Adrenal gland (tissue), 12 donors: Measurements from ENCODE around the gene CYP39A1. TPM values are rescaled to one million over a fixed set of nuclear protein-coding genes. Genes with fewer than 3 reads are reported as not detected.

Experiments used
- DNase-seq, 7 donors: peaks; one replicate each; pipeline ENCODE4 v3.0.0-alpha.2; 2019 to 2020
- H3K27ac ChIP-seq, 5 donors: fragments of 200-600 bp; sonication (generic) in 4 of 5; 1 replicate in 3 of 5; 2 replicates in 2 of 5; pipeline versions ENCODE4 v1.5.1 to v1.8.0; 2016 to 2020; ENCODE audit warnings: mild to moderate bottlenecking in 1 of 5
- H3K27me3 ChIP-seq: fragments of 200-600 bp; 2 replicates; pipeline ENCODE4 v1.8.0; 2021
- H3K36me3 ChIP-seq, 2 donors: fragments of 200-600 bp; replicated peaks in 1 of 2; 1 replicate in 1 of 2; 2 replicates in 1 of 2; pipeline versions ENCODE4 v1.5.1 to v1.8.0; 2018 to 2022
- H3K4me1 ChIP-seq, 2 donors: fragments of 200-600 bp; replicated peaks in 1 of 2; 1 replicate in 1 of 2; 2 replicates in 1 of 2; pipeline versions ENCODE4 v1.5.1 to v1.8.0; 2018 to 2021
- H3K4me3 ChIP-seq, 4 donors: fragments of 200-600 bp; sonication (generic) in 3 of 4; one replicate each; pipeline ENCODE4 v1.5.1; 2016 to 2018
- H3K9me3 ChIP-seq, 3 donors: fragments of 200-600 bp; sonication (generic) in 1 of 3; replicated peaks in 1 of 3; 1 replicate in 2 of 3; 2 replicates in 1 of 3; pipeline versions ENCODE4 v1.5.1 to v1.8.0; 2016 to 2021
- POLR2A ChIP-seq, 2 donors: fragments of 450-650 bp; IDR thresholded peaks; one replicate each; pipeline ENCODE4 v1.6.1; 2017; ENCODE audit warnings: antibody characterized with exemption in 2 of 2, mild to moderate bottlenecking in 2 of 2, moderate library complexity in 1 of 2
- WGBS, 4 donors: extraction: QIAGEN DNeasy Blood & Tissue Kit in 2 of 4; methylation state at CpG; one replicate each; pipeline versions ENCODE4 v1.1.5 to v1.1.7; 2013 to 2017; 5-methylcytosine and 5-hydroxymethylcytosine counted together
- intact Hi-C, 2 donors: fragments of 100-400 bp; cut with DNase I; formaldehyde crosslinking; loops; one replicate each; pipeline versions ENCODE4 v1.14.1 to v1.15.0; 2022 to 2023
- polyA plus RNA-seq, 3 donors: library from polyadenylated mRNA; stranded (reverse); fragments of 200-250 nt in 2 of 3; fragments of 350-450 nt in 1 of 3; fragmentation: Illumina TruSeq in 1 of 3; extraction: RNeasy Lipid Tissue Mini Kit (QIAGEN cat#74804) in 1 of 3; gene quantifications; one replicate each; pipeline ENCODE4 v1.2.3, GENCODE V29; 2013 to 2014
- total RNA-seq, 9 donors: library from RNA; depleted of rRNA in 4 of 9; stranded (reverse); fragments of >200 nt in 4 of 9; fragments of 120-200 nt in 1 of 9; fragmentation: NEBNext Ultra II Directional in 1 of 9; extraction: Animal tissue kit (Norgen Biotek cat#: 25700) in 1 of 9; gene quantifications; one replicate each; pipeline versions ENCODE4 v1.1.0 to v1.2.4, GENCODE V29; 2013 to 2023
- TF ChIP-seq, protein P1 (sequence below), 6 experiments: fragments of 450-650 bp in 4 of 6; fragments of 200-600 bp in 2 of 6; sonication (generic) in 1 of 6; IDR thresholded peaks; 1 replicate in 5 of 6; 2 replicates in 1 of 6; pipeline versions ENCODE4 v1.5.1 to v1.8.0; 2016 to 2021; ENCODE audit warnings: antibody characterized with exemption in 6 of 6, mild to moderate bottlenecking in 2 of 6, moderate library complexity in 1 of 6
- donor health status: healthy with polysubstance abuse.
- donor health status: Bipolar disorder and iron deficiency.
- donor health status: DM: yes; HTN: yes; CAD: no.
- donor health status: DM: no; HTN: no; CAD: no.
- donor health status: DM: no; HTN: no; CAD: no.
- donor health status: DM: yes; HTN: yes; CAD: no.

The CYP39A1 gene
- total and polyA plus RNA-seq, 12 donors, result 0.63 to 11.3 (median 4.2) TPM

DNA sequence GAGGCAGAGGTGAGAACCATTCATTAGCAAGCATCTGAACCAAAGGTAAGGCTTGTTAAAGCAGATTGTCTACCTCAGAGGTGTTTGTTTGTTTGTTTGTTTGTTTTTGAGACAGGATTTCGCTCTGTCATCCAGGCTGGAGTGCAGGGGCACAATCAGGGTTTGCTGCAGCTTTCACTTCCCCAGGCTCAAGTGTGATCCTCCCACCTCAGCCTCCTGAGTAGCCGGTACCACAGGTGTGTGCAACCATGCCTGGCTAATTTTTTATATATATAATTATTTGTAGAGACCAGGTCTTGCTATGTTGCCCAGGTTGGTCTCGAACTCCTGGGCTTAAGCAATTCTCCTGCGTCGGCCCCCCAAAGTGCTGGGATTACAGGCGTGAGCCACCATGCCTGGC is 17.2 kb downstream of the CYP39A1 start:
- intact Hi-C loops, result no loop called here
- no peak for TF ChIP-seq POLR2A (IDR thresholded peaks at IDR 0.05)
- TF ChIP-seq, protein P1, sequence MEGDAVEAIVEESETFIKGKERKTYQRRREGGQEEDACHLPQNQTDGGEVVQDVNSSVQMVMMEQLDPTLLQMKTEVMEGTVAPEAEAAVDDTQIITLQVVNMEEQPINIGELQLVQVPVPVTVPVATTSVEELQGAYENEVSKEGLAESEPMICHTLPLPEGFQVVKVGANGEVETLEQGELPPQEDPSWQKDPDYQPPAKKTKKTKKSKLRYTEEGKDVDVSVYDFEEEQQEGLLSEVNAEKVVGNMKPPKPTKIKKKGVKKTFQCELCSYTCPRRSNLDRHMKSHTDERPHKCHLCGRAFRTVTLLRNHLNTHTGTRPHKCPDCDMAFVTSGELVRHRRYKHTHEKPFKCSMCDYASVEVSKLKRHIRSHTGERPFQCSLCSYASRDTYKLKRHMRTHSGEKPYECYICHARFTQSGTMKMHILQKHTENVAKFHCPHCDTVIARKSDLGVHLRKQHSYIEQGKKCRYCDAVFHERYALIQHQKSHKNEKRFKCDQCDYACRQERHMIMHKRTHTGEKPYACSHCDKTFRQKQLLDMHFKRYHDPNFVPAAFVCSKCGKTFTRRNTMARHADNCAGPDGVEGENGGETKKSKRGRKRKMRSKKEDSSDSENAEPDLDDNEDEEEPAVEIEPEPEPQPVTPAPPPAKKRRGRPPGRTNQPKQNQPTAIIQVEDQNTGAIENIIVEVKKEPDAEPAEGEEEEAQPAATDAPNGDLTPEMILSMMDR (IDR thresholded peaks at IDR 0.05), result no peak
- Histone ChIP-seq H3K36me3 (no peaks in the 10 kb centered on the region), H3K9me3 (no peaks in the 10 kb centered on the region), H3K27me3 (no peaks in the 10 kb centered on the region), H3K4me3 (no peak overlapping the region), H3K27ac (no peak overlapping the region), H3K4me1 (no peaks in the 10 kb centered on the region)
- DNase-seq, result no peak
- 93 to 96% (median 95%) methylated on average over 6 of the region's 6 CpGs for WGBS, 4 donors

DNA sequence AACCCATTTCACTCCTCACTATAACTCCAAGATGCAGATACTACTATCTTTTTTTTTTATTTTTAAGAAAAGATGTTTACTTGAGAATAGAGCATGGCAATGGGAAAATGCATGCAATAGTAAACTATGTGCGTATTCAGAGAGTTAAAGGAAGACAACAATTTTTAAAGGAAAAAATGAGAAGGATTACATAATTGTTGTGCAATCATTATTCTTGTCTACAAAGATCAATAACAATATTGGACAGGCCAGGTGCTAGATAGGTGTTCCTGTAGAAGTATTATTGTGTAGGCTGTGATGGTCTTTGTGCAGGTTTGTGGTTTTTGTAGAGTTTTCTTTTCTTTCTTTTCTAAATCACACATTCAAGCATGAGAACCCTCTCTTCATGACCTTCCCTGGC is 20.6 kb downstream of the CYP39A1 start:
- WGBS, 4 donors, result 92 to 98% (median 95%) methylated on average over 1 of the region's 1 CpG

DNA sequence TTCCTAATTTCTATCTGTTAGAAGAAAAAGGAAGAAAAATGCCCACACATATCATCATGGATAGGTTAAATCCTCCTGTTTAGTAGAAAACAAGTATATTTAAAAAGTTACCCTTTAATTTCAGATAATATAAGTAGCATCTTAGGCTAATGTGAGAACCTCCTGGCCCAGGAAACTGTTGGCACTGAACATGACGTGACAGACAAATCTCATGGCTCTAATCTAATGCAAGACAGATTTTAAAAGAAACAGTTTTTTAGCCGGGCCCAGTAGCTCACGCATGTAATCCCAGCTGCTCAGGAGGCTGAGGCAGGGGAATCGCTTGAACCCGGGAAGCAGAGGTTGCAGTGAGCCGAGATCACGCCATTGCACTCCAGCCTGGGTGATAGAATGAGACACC is 22.9 kb downstream of the CYP39A1 start:
- TF ChIP-seq, protein P1 (IDR thresholded peaks at IDR 0.05), result no peak
- TF ChIP-seq POLR2A (IDR thresholded peaks at IDR 0.05), result no peak
- intact Hi-C loops, result loop anchor here in 1 of 2 donors (5.0 kb wide), 1 partner anchor 207 kb away; no protein-coding TSS in a partner anchor
- no peaks in the 10 kb centered on the region for H3K27me3 ChIP-seq
- 87 to 92% (median 91%) methylated on average over 7 of the region's 7 CpGs for WGBS, 4 donors
- H3K27ac ChIP-seq, result no peak overlapping the region
- H3K9me3 ChIP-seq, result no peaks in the 10 kb centered on the region
- DNase-seq, result no peak
- H3K4me1 ChIP-seq, result no peaks in the 10 kb centered on the region
- no peaks in the 10 kb centered on the region for H3K36me3 ChIP-seq
- no peak overlapping the region for H3K4me3 ChIP-seq

More for the DNA sequence above, 20.6 kb downstream of the CYP39A1 start:
- Histone ChIP-seq H3K4me1 (no peaks in the 10 kb centered on the region), H3K27ac (no peak overlapping the region), H3K9me3 (no peaks in the 10 kb centered on the region), H3K36me3 (no peaks in the 10 kb centered on the region), H3K27me3 (no peaks in the 10 kb centered on the region), H3K4me3 (no peak overlapping the region)
- intact Hi-C loops, result no loop called here
- DNase-seq, result no peak
- TF ChIP-seq, protein P1 (IDR thresholded peaks at IDR 0.05), result no peak
- TF ChIP-seq POLR2A (IDR thresholded peaks at IDR 0.05), result no peak

DNA sequence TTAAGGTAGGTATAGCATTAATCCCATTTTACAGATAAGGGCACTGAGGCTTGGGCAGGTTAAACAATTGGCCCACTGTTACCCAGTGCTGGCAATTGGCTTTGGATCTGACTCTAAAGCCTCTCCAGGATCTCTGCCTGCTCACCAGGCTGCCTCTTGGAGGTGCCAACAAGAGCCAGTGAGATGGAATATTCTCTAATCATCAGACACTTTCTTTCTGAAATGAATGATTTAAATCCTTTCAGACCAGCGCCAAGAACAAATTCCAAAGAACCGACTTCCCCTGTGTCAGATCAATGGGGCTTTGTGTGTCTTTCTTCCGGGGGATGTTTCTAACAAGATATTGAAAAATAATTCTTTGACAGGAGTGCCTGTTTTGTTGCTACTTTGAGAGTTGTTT is 23.6 kb downstream of the CYP39A1 start:
- Histone ChIP-seq H3K9me3 (no peaks in the 10 kb centered on the region), H3K27ac (no peak overlapping the region), H3K4me3 (no peak overlapping the region), H3K36me3 (no peaks in the 10 kb centered on the region), H3K4me1 (no peaks in the 10 kb centered on the region), H3K27me3 (no peaks in the 10 kb centered on the region)
- TF ChIP-seq, protein P1 (IDR thresholded peaks at IDR 0.05), result no peak
- no peak for TF ChIP-seq POLR2A (IDR thresholded peaks at IDR 0.05)
- 73 to 85% (median 78%) methylated on average over 3 of the region's 3 CpGs for WGBS, 4 donors
- intact Hi-C loops, result loop anchor here in 1 of 2 donors (5.0 kb wide), 1 partner anchor 207 kb away; no protein-coding TSS in a partner anchor
- DNase-seq, result no peak
